ENCODE data around the gene SLC17A9.

DNA sequence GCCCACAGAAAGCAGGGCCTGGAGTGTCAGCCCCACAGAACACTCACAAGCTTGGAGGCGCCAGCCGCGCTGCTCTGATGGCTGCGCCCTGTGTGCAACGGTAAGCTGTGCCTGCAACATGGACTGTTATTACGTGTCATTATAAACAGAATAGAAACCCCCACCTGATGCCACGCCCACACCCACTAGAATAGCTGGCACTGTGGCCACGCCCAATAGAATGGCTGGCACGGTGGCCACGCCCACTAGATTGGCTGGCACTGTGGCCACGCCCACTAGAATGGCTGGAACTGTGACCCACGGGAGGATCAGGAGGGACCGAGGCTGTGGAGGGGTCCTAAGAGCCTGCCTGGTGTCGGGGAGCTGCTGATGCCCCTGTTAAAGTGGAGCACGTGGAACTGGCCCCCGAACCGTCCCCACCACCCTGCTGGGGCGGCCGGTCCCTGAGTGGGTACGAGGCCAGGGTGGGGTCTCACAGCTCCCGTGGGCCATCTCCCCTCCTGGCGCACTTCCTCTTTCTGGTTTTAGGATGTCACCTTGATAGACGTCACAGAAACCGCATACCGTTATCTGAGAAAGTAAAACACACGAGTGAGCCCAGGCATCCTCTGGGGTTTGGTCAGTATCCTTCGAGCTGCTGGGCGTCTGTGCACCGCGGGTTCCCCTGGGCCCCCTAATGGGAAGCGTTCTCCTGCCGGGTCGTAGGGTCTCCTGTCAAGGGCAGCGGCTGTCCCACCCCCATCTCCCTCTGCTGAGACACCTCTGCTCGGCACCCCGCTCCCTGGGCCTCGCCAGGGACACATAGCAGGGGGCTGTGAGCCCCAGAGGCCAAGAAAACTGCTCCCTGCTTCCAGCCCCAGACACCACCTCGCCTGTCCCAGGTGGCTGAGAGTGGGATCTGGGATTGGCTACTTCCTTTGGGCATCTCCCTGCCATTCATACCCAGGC lies 25.4 kb downstream of the SLC17A9 start:
- TF ChIP-seq POLR2AphosphoS5 (IDR thresholded peaks at IDR 0.05; ENCODE audit: low read depth, low read length), result no peak
- TF ChIP-seq, protein P1, sequence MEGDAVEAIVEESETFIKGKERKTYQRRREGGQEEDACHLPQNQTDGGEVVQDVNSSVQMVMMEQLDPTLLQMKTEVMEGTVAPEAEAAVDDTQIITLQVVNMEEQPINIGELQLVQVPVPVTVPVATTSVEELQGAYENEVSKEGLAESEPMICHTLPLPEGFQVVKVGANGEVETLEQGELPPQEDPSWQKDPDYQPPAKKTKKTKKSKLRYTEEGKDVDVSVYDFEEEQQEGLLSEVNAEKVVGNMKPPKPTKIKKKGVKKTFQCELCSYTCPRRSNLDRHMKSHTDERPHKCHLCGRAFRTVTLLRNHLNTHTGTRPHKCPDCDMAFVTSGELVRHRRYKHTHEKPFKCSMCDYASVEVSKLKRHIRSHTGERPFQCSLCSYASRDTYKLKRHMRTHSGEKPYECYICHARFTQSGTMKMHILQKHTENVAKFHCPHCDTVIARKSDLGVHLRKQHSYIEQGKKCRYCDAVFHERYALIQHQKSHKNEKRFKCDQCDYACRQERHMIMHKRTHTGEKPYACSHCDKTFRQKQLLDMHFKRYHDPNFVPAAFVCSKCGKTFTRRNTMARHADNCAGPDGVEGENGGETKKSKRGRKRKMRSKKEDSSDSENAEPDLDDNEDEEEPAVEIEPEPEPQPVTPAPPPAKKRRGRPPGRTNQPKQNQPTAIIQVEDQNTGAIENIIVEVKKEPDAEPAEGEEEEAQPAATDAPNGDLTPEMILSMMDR (IDR thresholded peaks at IDR 0.05), result no peak
- no peak for TF ChIP-seq SIN3A (IDR thresholded peaks at IDR 0.05; ENCODE audit: borderline replicate concordance, insufficient read depth, low read depth, low read length)
- no peak for TF ChIP-seq REST (IDR thresholded peaks at IDR 0.05; ENCODE audit: insufficient read depth in 1 of 2, low read depth in 2 of 2, low read length in 1 of 2)
- no peak for TF ChIP-seq TCF7L2 (IDR thresholded peaks at IDR 0.05; ENCODE audit: low read depth, low read length)

All from Panc1 (cell line).